ENCODE data around the gene MAP1S.

MAP1S gene

GRCh38 chr19:17687857-17688784 is 31.2 kb upstream of the MAP1S start, which contains the start of gene UNC13A:
TSS of gene UNC13A (minus strand) at chr19:17688354. CDS start at chr19:17688199, 155 bp downstream.
- peak; percentile 83 for DNase-seq
- no peak for TF ChIP-seq CTCF (IDR thresholded peaks at IDR 0.05; ENCODE audit: low read depth, low read length)

GRCh38 chr19:17688853-17689595 is 30.3 kb upstream of the MAP1S start:
- no peak for DNase-seq
- peak overlapping the region; percentile 70 for H3K4me3 ChIP-seq (ENCODE audit: low read depth, low read length)
- no peaks in the 10 kb centered on the region for H3K27me3 ChIP-seq

More at GRCh38 chr19:17687857-17688784, 31.2 kb upstream of the MAP1S start, which contains the start of gene UNC13A:
- H3K4me3 ChIP-seq (ENCODE audit: low read depth, low read length) = peak within 1 kb of the TSS; percentile 70
- no peaks in the 10 kb centered on the region for H3K4me1 ChIP-seq
- H3K9me3 ChIP-seq = no peaks in the 10 kb centered on the region; the same call in 1 of the 2 replicates
- H3K27me3 ChIP-seq = no peaks in the 10 kb centered on the region
- no peaks in the 10 kb centered on the region; the same call in 1 of the 2 replicates for H3K36me3 ChIP-seq

GRCh38 chr19:17692566-17692965 is 26.7 kb upstream of the MAP1S start:
- Histone ChIP-seq H3K27me3 (no peaks in the 10 kb centered on the region), H3K4me1 (no peaks in the 10 kb centered on the region), H3K4me3 (ENCODE audit: low read depth, low read length) (no peak overlapping the region), H3K9me3 (no peaks in the 10 kb centered on the region; the same call in 1 of the 2 replicates), H3K36me3 (no peaks in the 10 kb centered on the region)
- DNase-seq = no peak
- TF ChIP-seq CTCF (IDR thresholded peaks at IDR 0.05; ENCODE audit: low read depth, low read length) = no peak

More at GRCh38 chr19:17688853-17689595, 30.3 kb upstream of the MAP1S start:
- no peaks in the 10 kb centered on the region for H3K4me1 ChIP-seq
- no peaks in the 10 kb centered on the region; the same call in 1 of the 2 replicates for H3K36me3 ChIP-seq
- H3K9me3 ChIP-seq = no peaks in the 10 kb centered on the region; the same call in 1 of the 2 replicates
- no peak for TF ChIP-seq CTCF (IDR thresholded peaks at IDR 0.05; ENCODE audit: low read depth, low read length)

- Histone ChIP-seq H3K27me3 (no peaks in the 10 kb centered on the region), H3K4me3 (ENCODE audit: low read depth, low read length) (no peak overlapping the region), H3K9me3 (no peaks in the 10 kb centered on the region; the same call in 1 of the 2 replicates), H3K36me3 (no peaks in the 10 kb centered on the region), H3K4me1 (no peaks in the 10 kb centered on the region)
- no peak for DNase-seq
- TF ChIP-seq CTCF (IDR thresholded peaks at IDR 0.05; ENCODE audit: low read depth, low read length) = no peak
These were observed 24.1 kb upstream of the MAP1S start for GRCh38 chr19:17695198-17695597.

GRCh38 chr19:17703824-17704463 is 15.3 kb upstream of the MAP1S start:
- no peaks in the 10 kb centered on the region for H3K9me3 ChIP-seq
- no peak overlapping the region for H3K4me3 ChIP-seq (ENCODE audit: low read depth, low read length)
- peak; percentile 65 for DNase-seq
- no peaks in the 10 kb centered on the region for H3K27me3 ChIP-seq
- H3K36me3 ChIP-seq = no peaks in the 10 kb centered on the region
- TF ChIP-seq CTCF (IDR thresholded peaks at IDR 0.05; ENCODE audit: low read depth, low read length) = peak; percentile 80
- peaks cover 5% of the 10 kb centered on the region for H3K4me1 ChIP-seq

Measured in BE2C (cell line).